ENCODE results near the gene TMEM185B.

DNA sequence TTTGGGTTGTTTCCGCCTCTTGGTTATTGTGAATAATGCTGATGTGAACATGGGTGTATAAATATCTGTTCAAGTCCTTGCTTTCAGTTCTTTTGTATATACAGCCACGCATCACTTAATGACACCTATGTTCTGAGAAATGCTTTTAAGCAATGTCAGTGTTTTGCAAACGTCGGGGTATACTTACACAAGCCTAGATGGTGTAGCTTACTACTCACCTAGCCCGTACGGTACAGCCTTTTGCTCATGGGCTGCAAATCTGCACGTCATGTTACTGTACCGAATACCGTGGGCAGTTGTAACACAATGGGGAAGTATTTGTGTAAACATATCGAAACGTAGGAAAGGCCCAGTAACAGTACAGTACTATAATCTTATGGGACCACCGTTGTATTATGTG is 41.8 kb upstream of the TMEM185B start:
- TF ChIP-seq, protein P1, sequence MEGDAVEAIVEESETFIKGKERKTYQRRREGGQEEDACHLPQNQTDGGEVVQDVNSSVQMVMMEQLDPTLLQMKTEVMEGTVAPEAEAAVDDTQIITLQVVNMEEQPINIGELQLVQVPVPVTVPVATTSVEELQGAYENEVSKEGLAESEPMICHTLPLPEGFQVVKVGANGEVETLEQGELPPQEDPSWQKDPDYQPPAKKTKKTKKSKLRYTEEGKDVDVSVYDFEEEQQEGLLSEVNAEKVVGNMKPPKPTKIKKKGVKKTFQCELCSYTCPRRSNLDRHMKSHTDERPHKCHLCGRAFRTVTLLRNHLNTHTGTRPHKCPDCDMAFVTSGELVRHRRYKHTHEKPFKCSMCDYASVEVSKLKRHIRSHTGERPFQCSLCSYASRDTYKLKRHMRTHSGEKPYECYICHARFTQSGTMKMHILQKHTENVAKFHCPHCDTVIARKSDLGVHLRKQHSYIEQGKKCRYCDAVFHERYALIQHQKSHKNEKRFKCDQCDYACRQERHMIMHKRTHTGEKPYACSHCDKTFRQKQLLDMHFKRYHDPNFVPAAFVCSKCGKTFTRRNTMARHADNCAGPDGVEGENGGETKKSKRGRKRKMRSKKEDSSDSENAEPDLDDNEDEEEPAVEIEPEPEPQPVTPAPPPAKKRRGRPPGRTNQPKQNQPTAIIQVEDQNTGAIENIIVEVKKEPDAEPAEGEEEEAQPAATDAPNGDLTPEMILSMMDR (IDR thresholded peaks at IDR 0.05 in 8 of 11, conservative IDR thresholded peaks at IDR 0.05 in 3 of 11), result no peak
- TF ChIP-seq POLR2A (IDR thresholded peaks at IDR 0.05), result no peak
